Cortex of kidney (tissue), 1 donor: Measurements from ENCODE around the gene TMEM198.

ENCODE experiments used
- DNase-seq: peaks from one replicate; lab custom pipeline; 2025; lab: John Stamatoyannopoulos, UW

The TMEM198 gene

GRCh38 chr2:219508971-219509779 lies 34.7 kb upstream of the TMEM198 start:
- DNase-seq = no peak

GRCh38 chr2:219509780-219510511 lies 33.9 kb upstream of the TMEM198 start:
- DNase-seq = no peak

- no peak for DNase-seq
Observed at GRCh38 chr2:219510512-219511135, 33.2 kb upstream of the TMEM198 start.

GRCh38 chr2:219511547-219512325 lies 32.1 kb upstream of the TMEM198 start:
- DNase-seq = no peak

GRCh38 chr2:219512524-219513216 lies 31.2 kb upstream of the TMEM198 start:
- DNase-seq = no peak

- no peak for DNase-seq
Observed at GRCh38 chr2:219513787-219514186, 30.0 kb upstream of the TMEM198 start.

GRCh38 chr2:219514196-219514761 lies 29.5 kb upstream of the TMEM198 start, which contains the start of gene ASIC4:
TSS of gene ASIC4 (plus strand) at chr2:219514482. CDS start at chr2:219514725, 243 bp downstream.
- DNase-seq = no peak

GRCh38 chr2:219514836-219515235 lies 29.0 kb upstream of the TMEM198 start:
- DNase-seq = no peak

GRCh38 chr2:219515874-219516629 lies 27.8 kb upstream of the TMEM198 start:
- no peak for DNase-seq

GRCh38 chr2:219516888-219517287 lies 26.9 kb upstream of the TMEM198 start:
- no peak for DNase-seq

- no peak for DNase-seq
Observed at GRCh38 chr2:219517954-219518778, 25.7 kb upstream of the TMEM198 start.

- no peak for DNase-seq
Observed at GRCh38 chr2:219519526-219519916, 24.3 kb upstream of the TMEM198 start.

GRCh38 chr2:219520079-219520478 lies 23.7 kb upstream of the TMEM198 start:
- no peak for DNase-seq

- DNase-seq = no peak
Observed at GRCh38 chr2:219521066-219521880, 22.6 kb upstream of the TMEM198 start.

- DNase-seq = no peak
Observed at GRCh38 chr2:219522111-219523030, 21.5 kb upstream of the TMEM198 start.

GRCh38 chr2:219523031-219523671 lies 20.7 kb upstream of the TMEM198 start:
- no peak for DNase-seq

- no peak for DNase-seq
Observed at GRCh38 chr2:219524817-219525216, 19.0 kb upstream of the TMEM198 start.
